GM18951 (cell line): ENCODE measurements around the gene PLEKHH3.

Experiments
- POLR2A ChIP-seq: IDR thresholded peaks from 4 replicates; pipeline ENCODE4 v1.6.1; 2011; ENCODE audit warnings: mild to moderate bottlenecking; ENCODE audit not compliant: insufficient read length, insufficient read depth; ENCODE audit errors: extremely low read depth
- in situ Hi-C: fragments of 300-500 bp; cut with MboI; formaldehyde crosslinking; loops from one replicate; pipeline ENCODE4 v1.12.0; 2022; ENCODE audit warnings: low sequenced_read_pairs, mixed read lengths, inconsistent platforms; ENCODE audit not compliant: unreplicated experiment

Gene PLEKHH3

GRCh38 chr17:42682722-42683403, 6.1 kb upstream of the PLEKHH3 start:
- in situ Hi-C loops, result no loop called here
- TF ChIP-seq POLR2A, result no peak

GRCh38 chr17:42681976-42682721, 5.4 kb upstream of the PLEKHH3 start, which contains the start of gene CNTNAP1:
TSS of gene CNTNAP1 (plus strand) at chr17:42682531. CDS start at chr17:42682830, 299 bp downstream.
- in situ Hi-C loops, result no loop called here
- peak; percentile 37 for TF ChIP-seq POLR2A

DNA sequence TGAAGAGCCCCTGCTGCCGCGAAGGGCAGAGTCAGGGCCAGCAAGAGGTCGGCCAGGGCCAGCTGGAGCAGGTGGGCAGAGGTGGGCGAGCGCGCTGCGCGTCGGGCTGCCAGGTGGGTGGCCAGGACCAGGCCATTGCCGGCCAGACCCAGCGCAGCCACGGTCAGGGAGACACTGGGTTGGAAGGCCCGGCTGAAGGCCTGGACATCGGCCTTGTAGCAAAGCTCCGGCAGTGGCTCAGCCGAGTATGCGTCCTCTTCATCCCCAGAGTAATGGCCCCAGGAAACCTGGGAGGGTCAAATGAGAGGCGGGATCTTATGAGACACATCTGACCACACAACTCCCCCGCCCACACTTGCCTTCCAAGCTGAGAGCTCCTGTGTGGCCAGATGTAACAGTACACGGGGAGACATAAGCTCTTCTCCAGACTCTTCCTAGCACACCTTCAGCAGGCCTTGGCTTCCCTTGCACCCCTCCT, 3.6 kb upstream of the PLEKHH3 start:
- TF ChIP-seq POLR2A, result no peak
- in situ Hi-C loops, result no loop called here

DNA sequence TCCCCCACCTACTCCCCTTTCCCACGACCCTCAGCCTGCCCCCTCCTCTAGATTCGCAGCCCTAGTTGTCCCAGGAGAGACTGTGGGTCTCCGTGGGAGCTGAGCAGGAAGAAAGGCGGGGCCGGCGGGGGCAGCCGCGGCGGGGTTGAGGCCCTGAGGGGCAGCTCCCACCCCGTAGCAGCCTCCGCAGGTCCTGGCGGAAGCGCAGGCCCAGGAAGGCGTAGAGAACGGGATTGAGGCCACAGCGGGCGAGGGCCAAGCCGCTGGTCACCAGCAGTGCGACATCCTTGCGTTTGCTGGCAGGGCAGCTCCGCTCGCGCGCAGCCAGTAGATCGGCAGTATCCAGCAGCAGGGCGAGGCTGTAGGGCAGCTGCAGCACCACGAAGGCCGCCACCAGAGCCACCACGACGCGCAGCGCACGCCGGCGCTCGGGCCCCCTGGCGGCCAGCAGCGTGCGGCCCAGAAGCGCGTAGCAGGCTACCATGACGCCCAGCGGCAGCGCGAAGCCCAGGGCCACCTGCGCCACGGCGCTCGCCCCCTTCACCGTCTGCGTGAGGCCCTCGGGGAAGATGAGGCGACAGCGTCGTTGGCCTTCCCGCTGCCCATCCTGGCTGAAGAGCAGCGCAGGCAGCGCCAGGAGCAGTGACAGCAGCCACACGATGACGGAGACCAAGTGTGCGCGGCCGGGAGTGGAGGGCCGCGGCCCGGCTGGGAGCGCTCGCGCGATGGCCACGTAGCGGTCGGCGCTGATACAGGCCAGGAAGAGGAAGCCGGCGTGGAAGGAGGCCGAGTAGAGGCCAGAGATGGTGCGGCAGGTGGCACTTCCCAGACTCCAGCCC, 2.9 kb upstream of the PLEKHH3 start:
- in situ Hi-C loops, result no loop called here
- peak; percentile 64 for TF ChIP-seq POLR2A

DNA sequence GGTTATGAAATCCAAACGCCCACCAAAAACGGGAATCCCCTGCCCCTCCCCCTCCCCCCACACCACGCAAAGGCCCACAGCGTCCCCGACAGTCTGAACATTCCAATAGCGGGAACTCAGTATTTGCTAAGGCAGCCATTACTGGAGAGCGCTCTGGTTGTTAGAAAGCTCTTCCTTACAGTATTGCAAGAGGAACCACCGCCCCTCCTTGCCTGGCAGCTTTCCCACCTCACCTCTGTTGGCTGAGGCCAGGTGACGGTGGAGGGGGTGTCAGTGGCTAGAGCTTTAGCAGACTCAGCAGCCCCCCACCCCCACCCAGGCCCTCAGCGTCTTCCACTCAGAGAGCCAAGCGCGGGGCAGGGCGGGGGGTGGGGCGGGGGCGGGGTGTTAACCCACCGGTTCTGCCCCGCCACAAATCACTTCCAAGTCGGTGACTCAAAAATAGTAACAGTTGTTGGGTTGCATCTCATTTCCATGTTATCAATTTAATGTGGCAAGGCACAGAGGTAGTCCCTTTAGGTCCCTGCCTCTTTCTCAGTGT, 2.2 kb upstream of the PLEKHH3 start:
- in situ Hi-C loops, result no loop called here
- TF ChIP-seq POLR2A, result no peak

GRCh38 chr17:42677921-42678781, 1.4 kb upstream of the PLEKHH3 start:
- in situ Hi-C loops, result no loop called here
- peak; percentile 69 for TF ChIP-seq POLR2A

DNA sequence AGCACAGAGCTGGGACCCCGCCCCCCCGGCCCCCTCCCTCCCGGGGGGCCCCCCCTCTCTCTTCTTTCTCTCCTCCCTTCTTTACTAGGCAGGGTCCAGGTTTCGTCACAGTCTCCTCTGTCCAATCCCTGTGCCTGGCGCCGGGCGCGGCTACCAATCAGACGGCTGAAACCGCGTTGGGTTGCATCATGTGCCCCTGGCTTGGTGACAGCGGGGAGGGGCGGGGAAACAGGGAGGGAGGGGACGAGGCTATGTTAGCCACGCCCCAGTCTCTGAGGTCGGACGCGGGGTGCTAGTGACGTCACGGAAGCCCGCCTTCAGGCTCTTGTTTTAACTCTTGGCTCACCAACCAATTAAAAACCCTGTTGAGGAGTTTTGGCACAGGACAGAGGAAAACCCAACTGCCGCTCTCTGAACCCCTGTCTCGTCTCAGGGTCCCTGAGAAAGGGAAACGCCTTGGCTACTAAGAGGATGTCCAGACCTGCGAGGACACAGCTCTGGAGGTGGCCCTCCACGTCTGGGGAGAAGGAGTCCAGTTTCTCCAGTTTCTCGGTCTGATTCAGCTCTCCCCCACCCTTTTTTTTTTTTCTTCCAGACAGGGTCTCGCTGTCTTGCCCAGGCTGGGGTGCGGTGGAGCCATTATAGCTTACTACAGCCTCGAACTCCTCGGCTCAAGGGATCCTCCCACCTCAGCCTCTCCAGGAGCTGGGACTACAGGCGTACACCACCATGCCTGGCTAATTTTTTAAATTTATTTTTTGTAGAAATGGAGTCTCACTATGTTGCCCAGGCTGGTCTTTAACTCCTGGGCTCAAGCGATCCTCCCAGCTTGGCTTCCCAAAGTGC, 441 bp upstream of the PLEKHH3 start:
- no peak for TF ChIP-seq POLR2A

GRCh38 chr17:42675965-42676423, 800 bp downstream of the PLEKHH3 start:
- TF ChIP-seq POLR2A, result peak; percentile 7
- in situ Hi-C loops, result no loop called here

More for the DNA sequence above, 441 bp upstream of the PLEKHH3 start:
- in situ Hi-C loops, result no loop called here

DNA sequence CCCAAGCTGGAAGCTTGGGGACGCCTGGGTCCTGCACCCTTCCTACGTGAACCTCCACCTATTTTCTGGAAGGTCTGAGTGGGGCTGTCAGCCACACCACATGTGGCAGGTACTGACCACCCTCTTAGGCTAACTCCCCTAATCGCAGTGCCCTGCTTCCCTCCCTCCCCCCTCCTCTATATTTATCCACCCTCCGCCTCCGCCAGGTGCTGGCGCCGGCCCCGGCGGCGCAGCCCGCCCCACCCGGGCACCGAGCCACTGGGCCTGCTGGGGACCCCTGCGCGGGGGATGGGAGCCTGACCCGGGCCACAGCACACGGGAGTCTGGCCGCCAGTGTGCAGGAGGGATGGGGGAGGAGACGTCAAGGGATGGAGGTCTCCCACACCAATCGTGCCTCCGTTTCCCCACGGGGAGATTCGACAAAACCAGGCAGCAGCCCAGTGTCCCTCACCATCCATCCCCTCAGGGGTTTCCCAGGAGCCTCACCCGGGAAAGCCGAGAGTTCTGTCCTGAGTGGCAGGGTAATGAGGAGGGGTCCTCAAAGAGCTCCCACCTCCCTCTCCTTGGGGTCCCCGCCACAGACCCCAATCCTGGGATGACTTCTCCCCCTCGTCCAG, 1.3 kb downstream of the PLEKHH3 start:
- TF ChIP-seq POLR2A, result no peak
- in situ Hi-C loops, result no loop called here

DNA sequence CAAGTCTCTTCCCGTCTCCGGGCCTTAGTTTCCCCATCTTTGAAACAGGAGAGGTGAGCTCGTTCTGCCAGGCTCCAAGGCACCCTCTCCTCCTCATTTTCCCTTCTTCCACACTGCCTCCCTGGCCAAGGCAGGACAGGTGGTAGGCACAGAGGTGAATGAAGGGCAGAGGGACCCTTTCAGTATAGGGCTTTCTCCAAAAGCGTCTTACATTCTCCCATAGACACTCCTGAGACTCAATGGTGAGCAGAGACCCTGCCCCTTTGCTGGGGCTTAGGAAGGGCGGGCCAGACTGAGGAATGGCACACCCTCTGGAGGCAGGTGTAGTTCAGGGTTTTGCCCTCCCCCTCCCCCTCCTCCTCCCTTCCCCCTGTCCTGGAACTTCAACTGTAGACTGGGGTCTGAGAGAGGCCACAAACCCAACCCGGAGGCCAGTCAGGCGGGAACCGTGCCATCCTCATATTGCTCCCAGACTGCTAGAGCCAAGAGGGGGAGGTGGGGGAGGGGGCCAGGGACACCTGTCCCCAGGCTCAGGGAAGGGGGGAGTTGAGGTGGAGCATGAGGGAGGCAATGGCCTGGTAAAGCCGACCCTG, 1.9 kb downstream of the PLEKHH3 start:
- in situ Hi-C loops, result loop anchor here (5.0 kb wide), 1 partner anchor 103 kb away; no protein-coding TSS in a partner anchor
- TF ChIP-seq POLR2A, result no peak
